Erythroblast (primary cell): Measurements from ENCODE around the gene FBXO41.
"Not testable (repeated sequence)": the region's sequence is repeated elsewhere in the genome, so short reads cannot be mapped to it uniquely, and the experiment has no call there.

ENCODE experiments used
- DNase-seq, 2 experiments: peaks; one replicate each; lab custom pipeline; 2025; lab: John Stamatoyannopoulos, UW
- GATA1 ChIP-seq: IDR thresholded peaks from 2 replicates; pipeline ENCODE4 v1.6.1; 2011; ENCODE audit warnings: low read depth, mild to moderate bottlenecking, control low read depth, low read length, moderate library complexity
- POLR2A ChIP-seq: IDR thresholded peaks from 2 replicates; pipeline ENCODE4 v1.6.1; 2011; ENCODE audit warnings: mild to moderate bottlenecking, low read length

Gene FBXO41

DNA sequence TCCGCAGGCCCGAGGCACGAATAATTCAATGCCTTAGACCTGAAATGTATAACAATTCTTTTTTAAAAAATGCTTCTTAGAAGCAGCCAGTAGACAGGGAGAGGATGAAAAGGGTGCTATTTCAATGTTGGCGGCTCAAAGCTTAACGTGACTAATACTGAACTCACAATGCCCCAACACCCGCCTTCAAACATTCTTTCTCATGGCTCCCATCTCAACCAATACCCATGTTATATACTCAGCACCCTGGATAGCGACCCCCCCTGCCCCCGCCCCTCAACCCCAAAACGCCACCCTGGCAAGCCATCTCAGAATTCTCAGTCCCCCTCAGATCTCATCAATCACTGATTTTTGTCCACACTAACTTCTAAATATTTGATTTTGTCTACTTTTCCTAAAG, 4.4 kb downstream of the FBXO41 start:
- DNase-seq, result no peak
- no peak for TF ChIP-seq POLR2A
- TF ChIP-seq GATA1, result no peak

DNA sequence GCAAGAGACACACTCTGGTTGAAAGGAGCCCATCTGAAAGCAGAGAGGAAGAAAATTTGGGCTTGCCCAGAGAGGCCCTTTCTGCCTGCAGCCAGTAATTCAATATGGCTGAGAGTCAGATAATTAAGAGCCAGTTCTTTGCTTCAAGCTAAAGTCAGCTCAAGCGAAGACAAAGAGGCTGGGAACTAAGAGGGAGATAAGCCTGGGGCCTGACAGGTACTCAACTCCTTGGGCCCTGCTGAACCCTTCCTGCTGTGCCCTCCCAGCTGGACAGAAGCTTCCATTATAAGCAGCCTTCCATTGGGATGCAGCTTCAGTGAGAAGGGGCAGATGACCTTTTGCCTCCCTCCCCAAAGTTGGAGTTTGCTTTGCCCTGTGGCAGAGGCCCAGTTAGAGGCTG, 12.0 kb downstream of the FBXO41 start:
- no peak for TF ChIP-seq GATA1
- TF ChIP-seq POLR2A, result no peak
- no peak for DNase-seq

DNA sequence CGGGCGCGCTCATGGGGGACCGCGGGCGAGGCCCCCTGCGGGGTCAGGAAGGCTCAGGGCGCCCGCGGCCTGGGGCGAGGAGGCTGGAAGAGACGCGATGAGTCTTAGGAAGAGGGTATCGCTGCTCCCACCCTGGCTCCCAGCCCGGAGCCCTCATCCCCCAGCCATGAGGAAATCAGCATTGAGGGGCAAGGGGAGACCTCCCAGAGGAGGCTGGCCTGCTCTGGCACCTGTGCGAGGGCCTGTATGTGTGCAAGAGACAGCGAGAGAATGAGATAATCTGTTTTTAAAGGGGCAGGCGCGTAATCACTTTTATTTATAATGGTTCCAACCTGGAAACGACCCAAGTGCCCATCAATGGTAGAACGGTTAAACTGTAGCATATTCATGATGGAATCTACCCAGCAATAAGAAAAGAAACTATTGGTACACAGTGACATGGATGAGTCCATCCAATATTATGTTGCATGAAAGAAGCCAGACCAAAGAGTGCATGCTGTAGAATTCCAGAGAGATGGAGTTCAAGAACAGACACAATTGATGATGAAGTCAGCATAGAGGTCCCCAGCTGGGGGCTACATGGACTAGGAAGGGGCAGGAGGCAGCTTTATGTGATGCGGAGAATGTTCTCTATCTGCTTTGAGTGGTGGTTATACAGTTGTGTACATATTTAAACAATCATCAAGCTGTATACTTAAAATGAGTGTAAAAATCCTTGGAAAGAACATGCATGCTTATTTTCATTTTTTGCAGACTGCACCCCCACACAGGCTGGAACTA, 14.4 kb downstream of the FBXO41 start:
- no peak for DNase-seq
- TF ChIP-seq POLR2A (no peak), GATA1 (no peak)

DNA sequence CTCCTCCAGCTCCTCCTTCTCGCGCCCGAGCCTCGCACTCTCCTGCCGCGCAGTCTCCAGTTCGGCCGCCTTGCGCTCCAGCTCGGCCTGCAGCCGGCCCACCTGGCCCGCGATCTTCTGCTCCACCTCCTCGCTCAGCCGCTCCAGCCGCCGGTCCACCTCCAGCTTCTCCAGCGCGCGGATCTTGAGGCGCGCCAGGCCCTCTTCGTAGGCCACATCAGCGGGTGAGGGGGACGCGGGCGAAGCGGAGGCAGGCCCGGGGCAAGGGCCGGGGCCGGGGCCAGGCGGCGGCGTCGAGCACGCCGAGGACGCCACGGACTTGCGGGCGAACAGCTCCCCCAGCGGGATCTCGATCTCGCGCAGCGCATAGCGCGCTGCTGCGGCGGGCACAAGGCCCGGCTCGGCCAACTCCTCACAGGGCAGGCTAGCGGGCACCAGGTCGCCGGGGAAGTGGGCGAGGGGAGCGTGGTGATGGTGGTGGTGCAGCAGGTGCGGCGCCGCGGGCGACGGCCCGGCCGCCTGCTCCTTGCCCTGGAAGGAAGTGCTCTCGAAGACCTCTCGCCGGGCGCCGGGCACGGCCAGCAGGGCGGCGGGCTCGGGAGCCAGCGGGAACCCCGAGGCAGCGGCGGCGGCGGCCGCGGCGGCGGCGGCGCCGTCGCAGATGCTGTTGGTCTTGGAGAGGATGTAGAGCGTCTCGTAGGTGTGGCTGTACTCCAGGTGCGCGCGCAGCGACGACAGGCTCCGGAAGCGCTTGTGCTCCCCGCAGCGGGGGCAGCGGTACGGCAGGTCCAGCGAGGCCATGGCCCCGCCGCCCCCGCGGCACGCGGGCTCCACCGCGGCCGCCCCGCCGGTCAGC, 15.2 kb downstream of the FBXO41 start:
- no peak for DNase-seq
- TF ChIP-seq GATA1 (no peak), POLR2A (no peak)

DNA sequence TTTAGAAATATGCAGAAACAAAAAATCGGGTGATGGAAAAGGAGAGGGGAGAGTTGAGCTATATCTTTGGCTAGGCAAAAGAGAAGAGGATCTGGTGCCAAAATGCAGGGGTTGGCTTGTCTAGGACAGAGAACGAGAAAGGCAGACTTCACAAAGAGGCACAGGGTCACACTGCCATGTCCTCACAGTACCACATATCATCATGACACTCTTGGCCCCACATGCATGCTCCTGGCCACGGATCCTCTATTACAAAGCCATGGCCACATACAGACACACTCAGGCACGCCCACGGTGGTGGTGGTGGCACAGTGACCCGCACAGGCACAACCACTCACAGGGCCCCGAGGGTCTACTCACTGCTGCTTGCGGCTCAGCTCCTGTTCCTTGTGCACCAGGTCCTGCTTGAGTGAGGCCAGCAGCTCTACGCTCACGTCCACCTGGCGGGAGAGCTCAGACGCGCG, 15.9 kb downstream of the FBXO41 start:
- TF ChIP-seq POLR2A, result no peak
- no peak for TF ChIP-seq GATA1
- no peak for DNase-seq

DNA sequence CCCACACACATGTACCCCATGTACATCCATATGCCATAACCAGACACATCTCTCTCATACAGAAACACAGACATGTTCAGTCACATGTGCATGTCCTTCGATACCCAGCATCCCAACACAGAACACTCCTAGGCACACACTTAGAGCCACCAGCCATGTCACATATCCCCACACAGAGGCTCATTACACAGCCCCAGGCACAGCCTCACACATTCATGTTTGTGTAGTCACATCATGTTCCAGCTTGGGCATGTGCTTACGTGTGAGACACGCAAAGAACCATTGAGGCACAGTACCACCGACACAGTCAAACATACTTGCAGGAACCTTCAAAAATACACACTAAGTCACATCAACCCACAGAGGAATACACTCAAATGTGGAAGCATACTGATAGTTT, 17.3 kb downstream of the FBXO41 start:
- TF ChIP-seq POLR2A (no peak), GATA1 (no peak)
- DNase-seq, result no peak

DNA sequence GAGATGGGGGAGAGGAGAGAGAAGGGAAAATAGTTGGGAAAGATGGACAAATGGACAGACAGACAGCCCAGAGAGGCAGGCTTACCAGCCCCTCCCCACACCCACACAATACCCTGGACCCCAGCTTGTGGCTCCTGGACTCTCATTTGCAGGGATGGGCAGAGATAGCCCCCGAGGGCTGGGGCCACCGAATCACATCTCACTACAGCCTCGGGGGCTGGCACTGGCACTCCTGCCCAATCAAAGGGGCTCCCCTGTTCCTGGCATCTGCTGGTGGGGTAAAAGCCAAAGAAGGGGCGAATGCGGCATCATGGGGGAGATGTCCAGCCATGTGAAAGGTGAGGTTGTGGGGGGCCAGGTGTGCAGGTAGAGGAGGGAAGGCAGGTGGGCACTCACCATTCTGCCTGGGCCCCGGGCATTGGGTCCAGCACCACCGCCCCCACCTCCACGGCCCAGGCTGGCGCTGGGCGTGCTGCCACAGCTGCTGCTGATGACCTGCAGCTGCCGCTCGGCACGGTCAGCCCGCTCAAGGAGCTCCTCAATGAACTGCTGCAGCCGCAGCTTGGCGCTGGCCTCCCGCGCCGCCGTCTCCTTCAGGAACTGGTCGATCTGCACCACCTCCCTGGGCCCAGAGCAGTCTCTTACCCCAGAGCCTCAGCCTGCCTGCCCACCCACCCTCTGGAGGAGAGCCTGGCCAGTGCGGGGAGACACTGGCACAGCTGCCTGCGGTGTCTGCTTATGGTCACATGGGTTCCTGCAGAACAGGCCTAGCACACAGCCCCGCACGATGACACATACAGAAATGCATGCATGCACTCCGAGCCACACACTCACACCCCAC, 18.0 kb downstream of the FBXO41 start:
- TF ChIP-seq GATA1 (no peak), POLR2A (no peak)
- DNase-seq, result no peak

DNA sequence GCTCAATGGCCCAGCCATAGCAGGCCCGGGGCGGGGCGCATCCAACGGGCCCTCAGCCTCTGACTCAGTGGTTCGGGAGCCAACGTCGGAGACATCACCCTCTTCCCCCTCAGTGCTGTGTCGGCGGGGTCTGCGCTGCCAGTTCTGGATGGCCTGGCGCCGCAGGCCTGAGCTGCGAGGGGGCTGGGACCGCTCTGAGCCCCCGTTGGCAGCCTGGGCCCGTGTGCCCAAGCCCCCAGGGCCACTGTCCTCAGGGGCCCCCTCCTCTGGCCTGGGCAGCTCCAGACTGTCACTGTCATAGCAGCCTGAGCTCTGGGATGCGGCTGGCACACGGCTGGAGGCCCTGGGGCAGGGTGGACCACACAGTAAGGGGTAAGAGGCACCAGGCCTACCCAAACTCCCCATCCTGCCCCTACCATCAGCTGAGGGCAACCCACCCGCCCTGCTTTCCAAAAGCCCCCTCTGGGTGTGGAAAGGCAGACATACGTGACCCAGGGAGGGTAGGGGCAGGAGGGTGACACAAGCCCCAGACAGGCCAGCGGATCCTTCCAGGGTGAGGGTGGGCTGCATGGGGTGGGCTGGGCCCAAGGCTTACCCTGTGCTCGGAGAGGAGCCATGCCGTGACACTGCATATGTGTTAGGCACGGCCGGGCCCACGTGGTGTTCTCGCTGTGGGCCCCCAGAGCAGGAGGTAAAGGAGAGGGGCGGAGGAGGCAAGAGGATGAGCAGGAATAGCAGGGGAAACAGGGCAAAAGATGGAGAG, 18.8 kb downstream of the FBXO41 start:
- no peak for TF ChIP-seq POLR2A
- no peak for TF ChIP-seq GATA1
- DNase-seq, result no peak

DNA sequence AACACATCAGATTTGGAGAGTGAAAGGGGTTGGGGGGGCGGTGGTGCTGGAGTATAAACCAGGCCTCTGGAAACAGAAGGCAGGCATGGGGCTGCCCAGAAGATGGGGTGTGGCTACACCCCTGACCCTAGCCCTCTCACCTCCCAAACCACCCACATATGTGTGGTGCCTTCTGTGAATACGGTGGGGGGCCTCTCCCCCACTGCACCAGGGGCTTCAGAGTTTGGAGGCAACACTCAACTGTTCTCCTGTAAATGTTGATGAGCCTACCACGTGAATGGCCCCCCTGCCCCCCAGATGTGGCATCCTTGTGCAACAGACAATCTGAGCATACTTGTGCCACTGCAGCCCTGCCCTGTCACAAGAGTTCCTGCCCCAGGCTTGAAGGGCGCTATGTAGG, 19.5 kb downstream of the FBXO41 start:
- DNase-seq, result no peak
- TF ChIP-seq POLR2A (no peak), GATA1 (no peak)

DNA sequence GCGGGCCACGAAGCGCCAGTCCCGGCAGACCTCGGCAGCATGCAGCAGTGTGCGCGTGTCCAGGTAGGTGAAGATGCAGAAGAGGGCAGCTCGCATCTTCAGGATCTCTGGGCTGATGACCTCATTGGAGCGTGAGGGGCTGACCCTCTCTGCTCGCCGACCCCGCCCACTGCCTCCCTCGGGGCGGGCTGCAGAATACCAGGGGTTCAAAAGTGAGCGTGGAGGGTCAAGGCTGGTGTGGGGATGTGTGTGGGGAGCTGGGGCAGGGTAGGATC, 20.0 kb downstream of the FBXO41 start:
- TF ChIP-seq POLR2A, result no peak
- no peak for TF ChIP-seq GATA1

DNA sequence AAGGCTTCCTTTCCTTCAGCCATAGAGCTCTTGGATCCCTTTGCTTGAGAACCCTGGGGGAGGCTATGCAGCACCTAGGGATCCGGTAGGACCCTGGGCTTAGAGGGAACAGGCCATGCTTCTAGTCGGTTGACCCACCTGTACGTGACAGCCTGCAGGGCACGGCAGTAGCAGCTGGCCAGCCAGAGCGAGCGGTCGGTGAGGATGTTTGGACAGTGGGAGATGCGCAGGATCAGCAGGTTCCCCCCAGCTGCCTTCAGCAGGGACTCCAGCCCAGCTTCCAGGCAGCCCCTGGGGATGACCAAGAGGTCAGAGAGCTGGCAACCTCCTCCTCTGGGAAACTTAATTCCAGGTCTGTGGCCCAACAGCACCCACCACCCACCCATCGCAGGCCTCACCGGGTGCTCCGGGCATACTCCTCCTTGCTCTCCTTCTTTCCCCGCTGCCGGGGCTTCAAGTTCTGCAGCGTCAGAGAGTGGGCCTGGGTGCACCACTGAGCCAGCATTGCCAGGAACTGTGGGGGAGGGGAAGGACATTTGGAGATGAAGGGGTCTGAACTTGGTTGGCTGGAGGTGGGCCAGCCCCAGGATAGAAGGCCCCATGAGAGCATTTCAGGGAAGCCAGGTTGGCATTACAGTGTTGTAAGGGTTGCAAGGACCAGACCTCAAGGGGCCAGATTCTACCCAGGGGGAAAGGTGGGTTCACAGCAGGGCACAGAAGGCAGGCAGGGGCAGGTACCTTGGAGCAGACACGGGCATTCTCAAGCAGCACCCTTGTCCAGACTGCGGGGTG, 20.5 kb downstream of the FBXO41 start:
- TF ChIP-seq GATA1, result no peak
- no peak for TF ChIP-seq POLR2A
- no peak for DNase-seq

More for the DNA sequence above, 20.0 kb downstream of the FBXO41 start:
- no peak for DNase-seq

DNA sequence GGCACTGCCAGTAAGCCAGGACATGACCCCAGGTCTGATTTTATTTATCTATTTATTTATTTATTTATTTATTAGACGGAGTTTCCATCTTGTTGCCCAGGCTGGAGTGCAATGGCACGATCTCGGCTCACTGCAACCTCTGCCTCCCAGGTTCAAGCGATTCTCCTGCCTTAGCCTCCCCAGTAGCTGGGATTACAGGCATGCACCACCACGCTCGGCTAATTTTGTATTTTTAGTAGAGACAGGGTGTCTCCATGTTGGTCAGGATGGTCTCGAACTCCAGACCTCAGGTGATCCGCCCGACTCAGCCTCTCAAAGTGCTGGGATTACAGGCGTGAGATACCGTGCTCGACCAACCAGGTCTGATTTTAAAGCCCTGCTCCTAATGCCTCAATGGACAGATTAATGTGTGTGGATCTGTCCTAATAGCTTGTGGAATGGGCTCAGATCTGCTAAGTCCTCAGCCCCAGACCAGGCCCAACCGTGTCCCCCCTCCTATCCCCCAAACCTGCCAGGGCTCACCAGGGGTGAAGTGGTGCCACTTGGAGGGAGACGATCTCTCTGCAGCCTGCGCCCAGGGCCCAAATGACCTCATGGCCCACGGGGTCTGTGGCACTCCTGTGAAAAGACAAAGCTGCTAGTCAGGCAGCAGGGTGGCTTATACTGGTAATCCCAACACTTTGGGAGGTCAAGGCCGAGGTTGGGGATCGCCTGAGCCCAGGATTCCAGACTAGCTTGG, 21.4 kb downstream of the FBXO41 start:
- DNase-seq, result not testable (repeated sequence)
